ENCODE data around the gene PARN.

- TF ChIP-seq CBX5 (IDR thresholded peaks at IDR 0.05; ENCODE audit: borderline replicate concordance, low read depth): no peak
- TF ChIP-seq, protein P1, sequence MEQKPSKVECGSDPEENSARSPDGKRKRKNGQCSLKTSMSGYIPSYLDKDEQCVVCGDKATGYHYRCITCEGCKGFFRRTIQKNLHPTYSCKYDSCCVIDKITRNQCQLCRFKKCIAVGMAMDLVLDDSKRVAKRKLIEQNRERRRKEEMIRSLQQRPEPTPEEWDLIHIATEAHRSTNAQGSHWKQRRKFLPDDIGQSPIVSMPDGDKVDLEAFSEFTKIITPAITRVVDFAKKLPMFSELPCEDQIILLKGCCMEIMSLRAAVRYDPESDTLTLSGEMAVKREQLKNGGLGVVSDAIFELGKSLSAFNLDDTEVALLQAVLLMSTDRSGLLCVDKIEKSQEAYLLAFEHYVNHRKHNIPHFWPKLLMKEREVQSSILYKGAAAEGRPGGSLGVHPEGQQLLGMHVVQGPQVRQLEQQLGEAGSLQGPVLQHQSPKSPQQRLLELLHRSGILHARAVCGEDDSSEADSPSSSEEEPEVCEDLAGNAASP (IDR thresholded peaks at IDR 0.05): no peak
- TF ChIP-seq, protein P2, sequence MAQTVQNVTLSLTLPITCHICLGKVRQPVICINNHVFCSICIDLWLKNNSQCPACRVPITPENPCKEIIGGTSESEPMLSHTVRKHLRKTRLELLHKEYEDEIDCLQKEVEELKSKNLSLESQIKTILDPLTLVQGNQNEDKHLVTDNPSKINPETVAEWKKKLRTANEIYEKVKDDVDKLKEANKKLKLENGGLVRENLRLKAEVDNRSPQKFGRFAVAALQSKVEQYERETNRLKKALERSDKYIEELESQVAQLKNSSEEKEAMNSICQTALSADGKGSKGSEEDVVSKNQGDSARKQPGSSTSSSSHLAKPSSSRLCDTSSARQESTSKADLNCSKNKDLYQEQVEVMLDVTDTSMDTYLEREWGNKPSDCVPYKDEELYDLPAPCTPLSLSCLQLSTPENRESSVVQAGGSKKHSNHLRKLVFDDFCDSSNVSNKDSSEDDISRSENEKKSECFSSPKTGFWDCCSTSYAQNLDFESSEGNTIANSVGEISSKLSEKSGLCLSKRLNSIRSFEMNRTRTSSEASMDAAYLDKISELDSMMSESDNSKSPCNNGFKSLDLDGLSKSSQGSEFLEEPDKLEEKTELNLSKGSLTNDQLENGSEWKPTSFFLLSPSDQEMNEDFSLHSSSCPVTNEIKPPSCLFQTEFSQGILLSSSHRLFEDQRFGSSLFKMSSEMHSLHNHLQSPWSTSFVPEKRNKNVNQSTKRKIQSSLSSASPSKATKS (CRISPR knock-in tag; IDR thresholded peaks at IDR 0.05): no peak
- no peak for TF ChIP-seq ZNF121 (CRISPR knock-in tag; conservative IDR thresholded peaks at IDR 0.05)
- TF ChIP-seq CREM (IDR thresholded peaks at IDR 0.05; ENCODE audit: low read depth): no peak
- TF ChIP-seq PHB2 (IDR thresholded peaks at IDR 0.05; ENCODE audit: low read depth): no peak
- TF ChIP-seq FOXM1 (IDR thresholded peaks at IDR 0.05; ENCODE audit: low read depth): no peak
- no peak for TF ChIP-seq FOXM1 (CRISPR knock-in tag; IDR thresholded peaks at IDR 0.05; ENCODE audit: low read depth)
- TF ChIP-seq POLR2AphosphoS5 (IDR thresholded peaks at IDR 0.05; ENCODE audit: control insufficient read depth, insufficient read depth, low read depth, low read length): no peak
- TF ChIP-seq, protein P3, sequence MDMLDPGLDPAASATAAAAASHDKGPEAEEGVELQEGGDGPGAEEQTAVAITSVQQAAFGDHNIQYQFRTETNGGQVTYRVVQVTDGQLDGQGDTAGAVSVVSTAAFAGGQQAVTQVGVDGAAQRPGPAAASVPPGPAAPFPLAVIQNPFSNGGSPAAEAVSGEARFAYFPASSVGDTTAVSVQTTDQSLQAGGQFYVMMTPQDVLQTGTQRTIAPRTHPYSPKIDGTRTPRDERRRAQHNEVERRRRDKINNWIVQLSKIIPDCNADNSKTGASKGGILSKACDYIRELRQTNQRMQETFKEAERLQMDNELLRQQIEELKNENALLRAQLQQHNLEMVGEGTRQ (CRISPR knock-in tag; IDR thresholded peaks at IDR 0.05): no peak
- TF ChIP-seq CBX2 (IDR thresholded peaks at IDR 0.05; ENCODE audit: insufficient read depth, low read length, poor library complexity, severe bottlenecking): no peak
- TF ChIP-seq, protein P4, sequence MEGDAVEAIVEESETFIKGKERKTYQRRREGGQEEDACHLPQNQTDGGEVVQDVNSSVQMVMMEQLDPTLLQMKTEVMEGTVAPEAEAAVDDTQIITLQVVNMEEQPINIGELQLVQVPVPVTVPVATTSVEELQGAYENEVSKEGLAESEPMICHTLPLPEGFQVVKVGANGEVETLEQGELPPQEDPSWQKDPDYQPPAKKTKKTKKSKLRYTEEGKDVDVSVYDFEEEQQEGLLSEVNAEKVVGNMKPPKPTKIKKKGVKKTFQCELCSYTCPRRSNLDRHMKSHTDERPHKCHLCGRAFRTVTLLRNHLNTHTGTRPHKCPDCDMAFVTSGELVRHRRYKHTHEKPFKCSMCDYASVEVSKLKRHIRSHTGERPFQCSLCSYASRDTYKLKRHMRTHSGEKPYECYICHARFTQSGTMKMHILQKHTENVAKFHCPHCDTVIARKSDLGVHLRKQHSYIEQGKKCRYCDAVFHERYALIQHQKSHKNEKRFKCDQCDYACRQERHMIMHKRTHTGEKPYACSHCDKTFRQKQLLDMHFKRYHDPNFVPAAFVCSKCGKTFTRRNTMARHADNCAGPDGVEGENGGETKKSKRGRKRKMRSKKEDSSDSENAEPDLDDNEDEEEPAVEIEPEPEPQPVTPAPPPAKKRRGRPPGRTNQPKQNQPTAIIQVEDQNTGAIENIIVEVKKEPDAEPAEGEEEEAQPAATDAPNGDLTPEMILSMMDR (IDR thresholded peaks at IDR 0.05 in 2 of 3, conservative IDR thresholded peaks at IDR 0.05 in 1 of 3; ENCODE audit: insufficient read depth in 2 of 3, low read depth in 1 of 3, low read length in 3 of 3): no peak
- no peak for TF ChIP-seq IRF1 (CRISPR knock-in tag; IDR thresholded peaks at IDR 0.05; ENCODE audit: borderline replicate concordance)
- no peak for TF ChIP-seq ATF3 (IDR thresholded peaks at IDR 0.05)
- TF ChIP-seq ATF3 (CRISPR knock-in tag; conservative IDR thresholded peaks at IDR 0.05): no peak
These were observed 240.7 kb downstream of the PARN start for GRCh38 chr16:14389359-14389758.

Data from K562 (cell line).